Breast epithelium (tissue), 4 donors: Measurements from ENCODE around the gene CANX. TPM values are rescaled to one million over a fixed set of nuclear protein-coding genes. Genes with fewer than 3 reads are reported as not detected.

ENCODE experiments used
- DNase-seq, 2 donors: peaks; one replicate each; pipeline ENCODE4 v3.0.0-alpha.2; 2019; ENCODE audit warnings: low spot score in 2 of 2
- H3K27ac ChIP-seq, 2 donors: fragments of 200-600 bp; sonication (generic) in 1 of 2; one replicate each; pipeline ENCODE4 v1.5.1; 2016 to 2019; ENCODE audit warnings: mild to moderate bottlenecking in 1 of 2
- H3K27me3 ChIP-seq, 2 donors: fragments of 200-600 bp; sonication (generic) in 1 of 2; one replicate each; pipeline versions ENCODE4 v1.5.1 to v1.6.0; 2017 to 2019; ENCODE audit warnings: control low read depth in 1 of 2, mild to moderate bottlenecking in 1 of 2
- H3K36me3 ChIP-seq: fragments of 200-600 bp; one replicate; pipeline ENCODE4 v1.5.1; 2019
- H3K4me1 ChIP-seq, 2 donors: fragments of 200-600 bp; sonication (generic); one replicate each; pipeline ENCODE4 v1.5.1; 2016 to 2019; ENCODE audit warnings: control low read depth in 1 of 2
- H3K4me3 ChIP-seq, 3 donors: fragments of 200-600 bp; sonication (generic); 1 replicate in 2 of 3; 2 replicates in 1 of 3; pipeline ENCODE4 v1.5.1; 2016 to 2019; ENCODE audit warnings: mild to moderate bottlenecking in 3 of 3, moderate library complexity in 2 of 3
- H3K9me3 ChIP-seq, 2 donors: fragments of 200-600 bp; sonication (generic) in 1 of 2; one replicate each; pipeline ENCODE4 v1.5.1; 2016 to 2019; ENCODE audit warnings: control low read depth in 1 of 2
- POLR2A ChIP-seq: fragments of 450-650 bp; IDR thresholded peaks from one replicate; pipeline ENCODE4 v1.6.1; 2016; ENCODE audit warnings: antibody characterized with exemption, mild to moderate bottlenecking, moderate library complexity
- POLR2AphosphoS5 ChIP-seq, 3 donors: sonication (generic); formaldehyde crosslinking; IDR thresholded peaks; one replicate each; pipeline ENCODE4 v1.6.1; 2017; ENCODE audit warnings: antibody characterized with exemption in 3 of 3
- intact Hi-C: fragments of 100-400 bp; cut with DNase I; formaldehyde crosslinking; loops from one replicate; pipeline ENCODE4 v1.15.1; 2023; ENCODE audit warnings: low total_unique reads
- total RNA-seq, 3 donors: library from RNA; depleted of rRNA; stranded (reverse); fragments of >200 nt; gene quantifications; one replicate each; pipeline ENCODE4 v1.1.0, GENCODE V29; 2016
- TF ChIP-seq, protein P1 (sequence below), 3 donors: fragments of 450-650 bp; IDR thresholded peaks; one replicate each; pipeline ENCODE4 v1.5.1; 2016 to 2017; ENCODE audit warnings: antibody characterized with exemption in 3 of 3, mild to moderate bottlenecking in 3 of 3, moderate library complexity in 3 of 3

CANX gene
- total RNA-seq, 3 donors from 2014 or later, result 379 to 416 (median 381) TPM

GRCh38 chr5:179724163-179724562, 25.4 kb downstream of the CANX start:
- Histone ChIP-seq H3K27me3 (no peaks in the 10 kb centered on the region), H3K4me3 (no peak overlapping the region), H3K9me3 (no peaks in the 10 kb centered on the region), H3K36me3 (peaks cover 3% of the 10 kb centered on the region), H3K27ac (no peak overlapping the region), H3K4me1 (no peaks in the 10 kb centered on the region)
- TF ChIP-seq POLR2A (no peak), POLR2AphosphoS5 (IDR thresholded peaks at IDR 0.05) (no peak)
- TF ChIP-seq, protein P1, sequence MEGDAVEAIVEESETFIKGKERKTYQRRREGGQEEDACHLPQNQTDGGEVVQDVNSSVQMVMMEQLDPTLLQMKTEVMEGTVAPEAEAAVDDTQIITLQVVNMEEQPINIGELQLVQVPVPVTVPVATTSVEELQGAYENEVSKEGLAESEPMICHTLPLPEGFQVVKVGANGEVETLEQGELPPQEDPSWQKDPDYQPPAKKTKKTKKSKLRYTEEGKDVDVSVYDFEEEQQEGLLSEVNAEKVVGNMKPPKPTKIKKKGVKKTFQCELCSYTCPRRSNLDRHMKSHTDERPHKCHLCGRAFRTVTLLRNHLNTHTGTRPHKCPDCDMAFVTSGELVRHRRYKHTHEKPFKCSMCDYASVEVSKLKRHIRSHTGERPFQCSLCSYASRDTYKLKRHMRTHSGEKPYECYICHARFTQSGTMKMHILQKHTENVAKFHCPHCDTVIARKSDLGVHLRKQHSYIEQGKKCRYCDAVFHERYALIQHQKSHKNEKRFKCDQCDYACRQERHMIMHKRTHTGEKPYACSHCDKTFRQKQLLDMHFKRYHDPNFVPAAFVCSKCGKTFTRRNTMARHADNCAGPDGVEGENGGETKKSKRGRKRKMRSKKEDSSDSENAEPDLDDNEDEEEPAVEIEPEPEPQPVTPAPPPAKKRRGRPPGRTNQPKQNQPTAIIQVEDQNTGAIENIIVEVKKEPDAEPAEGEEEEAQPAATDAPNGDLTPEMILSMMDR (IDR thresholded peaks at IDR 0.05), result no peak
- DNase-seq, result no peak
- intact Hi-C loops, result no loop called here

DNA sequence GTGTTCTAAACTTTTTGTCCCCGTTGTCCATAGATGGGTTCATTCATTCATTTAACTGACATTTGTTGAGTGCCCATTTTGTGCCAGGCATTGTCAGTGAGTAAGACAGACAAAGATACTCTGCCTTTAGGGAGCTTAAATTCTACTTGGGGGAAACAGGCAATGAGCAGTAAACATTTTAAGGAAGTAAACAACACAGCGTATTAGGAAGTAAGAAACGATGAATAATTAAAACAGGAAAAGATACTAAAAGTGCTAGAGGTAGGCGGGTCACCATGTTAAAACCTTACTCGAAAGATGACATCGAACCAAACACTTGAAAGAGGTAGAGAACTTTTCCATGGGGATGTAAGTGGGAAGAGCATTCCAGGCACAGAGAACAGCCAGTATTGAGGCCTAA, 28.3 kb downstream of the CANX start:
- intact Hi-C loops, result no loop called here
- H3K27ac ChIP-seq, result no peak overlapping the region
- no peak overlapping the region for H3K4me3 ChIP-seq
- H3K4me1 ChIP-seq, result no peaks in the 10 kb centered on the region
- TF ChIP-seq POLR2AphosphoS5 (IDR thresholded peaks at IDR 0.05) (no peak), POLR2A (no peak)
- TF ChIP-seq, protein P1 (IDR thresholded peaks at IDR 0.05), result no peak
- H3K9me3 ChIP-seq, result no peaks in the 10 kb centered on the region
- DNase-seq, result no peak
- H3K27me3 ChIP-seq, result no peaks in the 10 kb centered on the region
- H3K36me3 ChIP-seq, result peaks cover 4% of the 10 kb centered on the region

GRCh38 chr5:179729303-179729702, 30.5 kb downstream of the CANX start:
- intact Hi-C loops, result no loop called here
- Histone ChIP-seq H3K4me1 (peaks cover 0 to under 1% of the 10 kb centered on the region in 2 donors), H3K9me3 (no peaks in the 10 kb centered on the region), H3K27ac (no peak overlapping the region), H3K4me3 (no peak overlapping the region), H3K36me3 (peaks cover 4% of the 10 kb centered on the region), H3K27me3 (no peaks in the 10 kb centered on the region)
- no peak for DNase-seq
- TF ChIP-seq POLR2AphosphoS5 (IDR thresholded peaks at IDR 0.05) (no peak), POLR2A (no peak)
- TF ChIP-seq, protein P1 (IDR thresholded peaks at IDR 0.05), result no peak

- peaks cover 4% of the 10 kb centered on the region for H3K36me3 ChIP-seq
- H3K27ac ChIP-seq, result no peak overlapping the region
- TF ChIP-seq POLR2AphosphoS5 (IDR thresholded peaks at IDR 0.05) (no peak), POLR2A (no peak)
- TF ChIP-seq, protein P1 (IDR thresholded peaks at IDR 0.05), result no peak
- H3K4me3 ChIP-seq, result no peak overlapping the region
- no peak for DNase-seq
- no peaks in the 10 kb centered on the region for H3K9me3 ChIP-seq
- intact Hi-C loops, result no loop called here
- H3K27me3 ChIP-seq, result no peaks in the 10 kb centered on the region
- H3K4me1 ChIP-seq, result peaks cover 2 to 4% of the 10 kb centered on the region in 2 donors
Observed at GRCh38 chr5:179729727-179730126, 31.0 kb downstream of the CANX start.

- TF ChIP-seq POLR2AphosphoS5 (IDR thresholded peaks at IDR 0.05) (no peak), POLR2A (no peak)
- TF ChIP-seq, protein P1 (IDR thresholded peaks at IDR 0.05), result no peak
- H3K4me3 ChIP-seq, result no peak overlapping the region
- peaks cover 4 to 8% of the 10 kb centered on the region in 2 donors for H3K4me1 ChIP-seq
- no peak for DNase-seq
- intact Hi-C loops, result no loop called here
- H3K9me3 ChIP-seq, result no peaks in the 10 kb centered on the region
- H3K27ac ChIP-seq, result no peak overlapping the region
- peaks cover 4% of the 10 kb centered on the region for H3K36me3 ChIP-seq
- H3K27me3 ChIP-seq, result no peaks in the 10 kb centered on the region
Observed at GRCh38 chr5:179730356-179730755, 31.6 kb downstream of the CANX start.
